Uterus (tissue), 4 donors: Measurements from ENCODE around the gene CHST11. TPM values are rescaled to one million over a fixed set of nuclear protein-coding genes. Genes with fewer than 3 reads are reported as not detected.

Experiments
- DNase-seq, 2 donors: peaks; one replicate each; pipeline ENCODE4 v3.0.0-alpha.2; 2019 to 2020
- H3K27ac ChIP-seq, 2 donors: fragments of 200-600 bp; sonication (generic); 1 replicate in 1 of 2; 2 replicates in 1 of 2; pipeline ENCODE4 v1.5.1; 2016 to 2018
- H3K27me3 ChIP-seq, 2 donors: fragments of 200-600 bp; sonication (generic); one replicate each; pipeline ENCODE4 v1.5.1; 2018 to 2019; ENCODE audit warnings: control low read depth in 1 of 2
- H3K36me3 ChIP-seq, 2 donors: fragments of 200-600 bp; sonication (generic); one replicate each; pipeline ENCODE4 v1.5.1; 2019; ENCODE audit warnings: control low read depth in 1 of 2
- H3K4me1 ChIP-seq, 2 donors: fragments of 200-600 bp; sonication (generic); one replicate each; pipeline ENCODE4 v1.5.1; 2018 to 2019; ENCODE audit warnings: control low read depth in 1 of 2
- H3K4me3 ChIP-seq, 2 donors: fragments of 200-600 bp; sonication (generic); 1 replicate in 1 of 2; 2 replicates in 1 of 2; pipeline ENCODE4 v1.5.1; 2018 to 2019; ENCODE audit warnings: mild to moderate bottlenecking in 1 of 2
- H3K9me3 ChIP-seq, 2 donors: fragments of 200-600 bp; sonication (generic); one replicate each; pipeline ENCODE4 v1.5.1; 2019; ENCODE audit warnings: control low read depth in 1 of 2
- CTCF ChIP-seq, 4 experiments: fragments of 200-600 bp in 2 of 4; fragments of 450-650 bp in 2 of 4; sonication (generic) in 2 of 4; IDR thresholded peaks; one replicate each; pipeline ENCODE4 v1.5.1; 2016 to 2019; ENCODE audit warnings: antibody characterized with exemption in 4 of 4, mild to moderate bottlenecking in 2 of 4, moderate library complexity in 1 of 4
- POLR2A ChIP-seq, 2 donors: fragments of 450-650 bp; IDR thresholded peaks; one replicate each; pipeline ENCODE4 v1.6.1; 2016; ENCODE audit warnings: antibody characterized with exemption in 2 of 2, mild to moderate bottlenecking in 1 of 2, moderate library complexity in 1 of 2
- intact Hi-C: fragments of 100-400 bp; cut with DNase I; formaldehyde crosslinking; loops from one replicate; pipeline ENCODE4 v1.15.1; 2023; ENCODE audit warnings: low total_unique reads
- total RNA-seq, 4 donors: library from RNA; depleted of rRNA in 3 of 4; stranded (reverse); fragments of >200 nt in 3 of 4; gene quantifications; one replicate each; pipeline versions ENCODE4 v1.1.0 to v1.2.4, GENCODE V29; 2014 to 2023
- donor health status: DM: yes; HTN: yes; CAD: no.

The CHST11 gene
- total RNA-seq, 4 donors from 2014 or later = 21.0 to 82.1 (median 58.7) TPM

DNA sequence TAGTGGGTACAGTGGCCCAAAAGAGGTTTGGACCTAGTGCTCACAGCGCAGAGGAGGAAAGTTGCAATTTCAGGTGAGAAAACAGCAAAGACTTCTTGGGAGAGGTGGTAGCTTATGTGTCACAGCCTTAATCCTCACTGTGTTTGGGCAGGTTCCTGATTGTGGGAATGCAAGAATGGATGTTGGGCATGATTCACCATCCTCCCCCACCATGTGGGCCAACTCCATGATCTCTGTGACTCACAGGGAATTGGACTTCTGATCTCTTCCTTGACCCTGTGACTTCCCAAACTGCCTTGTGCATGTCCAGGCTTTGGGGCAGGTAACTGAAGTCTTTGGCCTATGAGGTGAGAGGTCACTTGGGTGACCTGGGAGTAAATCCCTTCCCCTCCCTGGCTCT, 1.8 kb upstream of the CHST11 start:
- no peak for DNase-seq
- Histone ChIP-seq H3K27ac (no peak overlapping the region), H3K36me3 (no peaks in the 10 kb centered on the region), H3K9me3 (no peaks in the 10 kb centered on the region), H3K27me3 (no peaks in the 10 kb centered on the region), H3K4me1 (no peaks in the 10 kb centered on the region), H3K4me3 (no peak overlapping the region)
- TF ChIP-seq POLR2A (IDR thresholded peaks at IDR 0.05) (no peak), CTCF (IDR thresholded peaks at IDR 0.05) (no peak)
- intact Hi-C loops = no loop called here

DNA sequence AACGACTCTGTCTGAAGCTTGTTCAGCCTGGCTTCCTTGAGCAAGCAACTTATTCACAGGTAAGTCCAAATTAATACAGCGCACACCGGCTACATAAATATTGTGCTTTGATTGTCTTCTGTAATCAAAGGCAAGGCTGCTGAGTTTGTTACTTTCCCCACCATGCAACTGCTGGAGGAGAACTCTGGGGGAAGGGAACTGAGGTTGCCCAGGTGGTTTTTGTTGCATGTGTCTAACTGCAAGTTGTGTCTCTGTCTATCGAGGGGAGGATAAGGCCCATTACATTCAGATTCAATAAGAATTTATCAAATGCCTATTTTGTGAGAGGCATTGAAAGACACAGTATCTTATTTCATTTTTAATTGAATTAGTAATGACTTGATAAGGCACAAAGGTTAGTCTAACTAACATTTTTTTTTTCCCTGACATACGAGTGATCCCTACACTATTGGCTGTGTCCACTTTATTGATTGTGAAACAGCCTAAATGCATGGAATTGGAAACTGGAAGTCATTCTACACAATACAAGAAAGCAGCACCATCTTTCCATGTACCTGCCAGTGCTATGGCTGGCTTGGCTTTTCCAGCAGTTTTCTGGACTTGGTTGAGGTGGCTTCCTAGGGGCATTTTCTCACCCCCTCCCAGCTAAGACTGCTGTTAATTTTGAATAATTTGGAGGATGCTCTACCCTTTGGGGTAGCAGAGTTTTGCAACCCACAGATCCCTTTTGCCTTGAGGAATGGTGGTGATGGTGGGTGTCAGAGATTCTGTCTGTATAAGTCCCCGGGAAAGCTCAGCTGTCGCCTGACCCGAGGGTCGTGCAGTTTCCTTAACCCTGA, 951 bp upstream of the CHST11 start:
- no peak for DNase-seq
- TF ChIP-seq CTCF (IDR thresholded peaks at IDR 0.05) (no peak), POLR2A (IDR thresholded peaks at IDR 0.05) (no peak)
- Histone ChIP-seq H3K27me3 (no peaks in the 10 kb centered on the region), H3K4me3 (peak overlapping the region; percentile 70 to 81), H3K27ac (peak overlapping the region; percentile 84 to 92), H3K36me3 (no peaks in the 10 kb centered on the region), H3K4me1 (no peaks in the 10 kb centered on the region), H3K9me3 (no peaks in the 10 kb centered on the region)
- intact Hi-C loops = no loop called here

DNA sequence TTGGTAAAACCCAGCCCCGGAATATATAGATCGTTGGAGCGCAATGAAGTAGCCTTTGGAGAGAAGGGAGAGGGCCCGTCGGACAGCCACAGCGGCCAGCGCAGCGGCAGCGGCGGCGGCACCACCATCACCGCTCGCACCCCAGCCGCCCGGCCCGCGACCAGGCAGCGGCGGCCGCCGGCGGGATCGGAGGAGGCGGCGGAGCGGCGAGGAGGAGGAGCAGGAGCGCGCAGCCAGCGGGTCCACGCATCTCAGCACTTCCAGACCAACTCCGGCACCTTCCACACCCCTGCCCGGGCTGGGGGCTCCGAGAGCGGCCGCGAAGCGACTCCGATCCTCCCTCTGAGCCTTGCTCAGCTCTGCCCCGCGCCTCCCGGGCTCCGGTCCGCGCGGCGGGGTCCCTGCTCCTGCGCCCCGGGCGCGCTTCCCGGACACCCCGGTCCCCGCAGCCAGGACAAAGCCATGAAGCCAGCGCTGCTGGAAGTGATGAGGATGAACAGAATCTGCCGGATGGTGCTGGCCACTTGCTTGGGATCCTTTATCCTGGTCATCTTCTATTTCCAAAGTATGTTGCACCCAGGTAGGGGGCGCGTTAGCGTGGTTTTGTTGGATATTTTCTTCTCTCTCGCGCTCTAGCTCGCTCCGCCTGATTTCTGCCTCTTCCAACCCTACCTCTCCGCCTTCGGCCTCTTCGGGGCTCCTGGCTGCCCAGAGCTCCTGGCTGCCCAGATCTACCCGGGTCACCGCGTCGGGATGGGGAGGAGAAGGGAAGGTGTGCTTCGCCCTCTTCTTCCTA, 400 bp downstream of the CHST11 start:
- Histone ChIP-seq H3K4me1 (no peaks in the 10 kb centered on the region), H3K4me3 (peak overlapping the region; percentile 70 to 81), H3K27me3 (no peaks in the 10 kb centered on the region), H3K36me3 (no peaks in the 10 kb centered on the region), H3K27ac (peak overlapping the region; percentile 84 to 92), H3K9me3 (no peaks in the 10 kb centered on the region)
- TF ChIP-seq POLR2A (IDR thresholded peaks at IDR 0.05) = peak in 1 of 2 donors; percentile 48
- peak; percentile 46 to 57 (median 52) for TF ChIP-seq CTCF (IDR thresholded peaks at IDR 0.05)
- DNase-seq = peak; percentile 78 to 85
- intact Hi-C loops = no loop called here

DNA sequence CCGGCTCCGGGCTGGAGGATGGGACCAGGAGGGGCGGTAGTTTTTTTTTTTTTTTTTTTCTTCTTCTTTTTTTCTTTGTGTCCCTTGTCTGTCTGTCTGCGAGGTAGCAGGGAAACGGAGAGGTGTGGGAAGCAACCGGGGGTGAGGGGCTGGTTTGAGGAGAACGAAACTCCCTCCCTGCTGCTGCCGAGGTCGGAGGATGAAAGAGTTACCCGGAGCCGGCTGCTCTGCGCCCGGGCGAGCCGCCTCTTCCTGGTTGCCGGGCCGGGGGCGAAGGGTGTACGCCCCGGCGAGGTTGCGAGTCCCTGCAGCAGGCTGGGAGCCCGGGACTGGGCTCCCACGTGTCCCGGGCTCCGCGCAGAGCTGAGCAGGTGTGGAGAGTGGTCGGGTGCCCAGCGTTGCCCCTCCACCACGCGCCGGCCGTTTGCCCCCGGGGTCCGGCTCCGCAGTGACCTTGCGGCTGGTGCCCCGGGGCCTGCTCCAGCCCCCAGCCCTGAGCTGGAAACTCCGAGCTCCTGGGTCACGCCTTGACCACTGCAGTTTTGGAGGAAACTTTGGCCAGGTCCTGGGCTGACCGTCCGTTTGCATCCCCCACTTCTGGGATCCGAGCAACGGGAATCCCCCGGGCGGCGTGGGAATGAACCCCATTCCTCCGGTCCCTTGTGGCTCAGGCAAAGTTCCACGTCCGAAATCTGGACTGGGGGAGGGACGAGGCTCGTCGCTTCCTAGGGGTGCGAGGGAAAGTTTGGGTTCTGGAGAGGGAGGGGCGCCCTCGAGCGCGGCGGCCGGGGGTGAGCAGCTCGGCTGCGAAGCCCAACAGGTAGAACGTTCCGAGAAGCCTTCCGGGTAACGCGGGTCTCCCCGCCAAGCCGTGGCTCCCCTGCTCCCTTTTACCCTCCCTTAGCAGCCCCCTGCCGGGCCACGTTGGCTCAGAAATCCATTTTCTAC, 1.3 kb downstream of the CHST11 start:
- Histone ChIP-seq H3K4me1 (no peaks in the 10 kb centered on the region), H3K27me3 (no peaks in the 10 kb centered on the region), H3K36me3 (no peaks in the 10 kb centered on the region), H3K4me3 (peak overlapping the region; percentile 70 to 81), H3K9me3 (no peaks in the 10 kb centered on the region), H3K27ac (peak overlapping the region; percentile 84 to 92)
- peak; percentile 27 to 35 for DNase-seq
- intact Hi-C loops = no loop called here
- TF ChIP-seq POLR2A (IDR thresholded peaks at IDR 0.05) (no peak), CTCF (IDR thresholded peaks at IDR 0.05) (no peak)
